Measurements from ENCODE around the gene KCNK4. TPM values are rescaled to one million over a fixed set of nuclear protein-coding genes. Genes with fewer than 3 reads are reported as not detected.

Gene KCNK4
- total and polyA plus RNA-seq, 2 of the 13 experiments (the other 11 are each of a cell fraction or from before 2014, with no cell fraction given) = not detected

- TF ChIP-seq NONO (IDR thresholded peaks at IDR 0.05) (no peak), NONO (CRISPR knock-in tag; conservative IDR thresholded peaks at IDR 0.05) (peak; percentile 41; the same call in 1 of the 2 replicates), CREBL2 (CRISPR knock-in tag; IDR thresholded peaks at IDR 0.05; ENCODE audit: borderline replicate concordance) (0 out of 2 replicates have a peak, but pooled peaks have one; percentile 51), ZNF343 (CRISPR knock-in tag; IDR thresholded peaks at IDR 0.05) (peak; percentile 10; the same call in 1 of the 2 replicates), TIGD3 (CRISPR knock-in tag; IDR thresholded peaks at IDR 0.05; ENCODE audit: borderline replicate concordance) (no peak), ZNF510 (CRISPR knock-in tag; IDR thresholded peaks at IDR 0.05; ENCODE audit: low read depth) (0 out of 2 replicates have a peak, but pooled peaks have one; percentile 17), ZNF629 (CRISPR knock-in tag; conservative IDR thresholded peaks at IDR 0.05) (peak; percentile 83), ELF3 (CRISPR knock-in tag; IDR thresholded peaks at IDR 0.05) (peak; percentile 9; the same call in 1 of the 2 replicates), SIN3A (IDR thresholded peaks at IDR 0.05; ENCODE audit: borderline replicate concordance, low read depth, low read length) (peak; percentile 58; the same call in 1 of the 2 replicates), GTF3A (CRISPR knock-in tag; conservative IDR thresholded peaks at IDR 0.05) (no peak), ZFX (CRISPR knock-in tag; IDR thresholded peaks at IDR 0.05; ENCODE audit: low read depth) (peak; percentile 16), FOXC1 (CRISPR knock-in tag; IDR thresholded peaks at IDR 0.05; ENCODE audit: borderline replicate concordance) (no peak), GABPB1 (CRISPR knock-in tag; IDR thresholded peaks at IDR 0.05) (peak; percentile 50; the same call in 1 of the 2 replicates), PHF8 (CRISPR knock-in tag; IDR thresholded peaks at IDR 0.05) (peak; percentile 72; the same call in 1 of the 2 replicates), ZNF564 (CRISPR knock-in tag; IDR thresholded peaks at IDR 0.05) (0 out of 2 replicates have a peak, but pooled peaks have one; percentile 31), ZC3H13 (CRISPR knock-in tag; IDR thresholded peaks at IDR 0.05) (0 out of 2 replicates have a peak, but pooled peaks have one; percentile 51), ZNF607 (CRISPR knock-in tag; IDR thresholded peaks at IDR 0.05; ENCODE audit: borderline replicate concordance) (peak; percentile 48; the same call in 1 of the 2 replicates), ZNF207 (IDR thresholded peaks at IDR 0.05; ENCODE audit: borderline replicate concordance) (no peak), YY1 (IDR thresholded peaks at IDR 0.05; ENCODE audit: insufficient read depth, insufficient replicate concordance, low read depth, low read length) (peak; percentile 88), ZNF746 (CRISPR knock-in tag; IDR thresholded peaks at IDR 0.05) (peak; percentile 42; the same call in 1 of the 2 replicates), TMF1 (CRISPR knock-in tag; IDR thresholded peaks at IDR 0.05; ENCODE audit: low read depth) (0 out of 2 replicates have a peak, but pooled peaks have one; percentile 8), ZGPAT (CRISPR knock-in tag; IDR thresholded peaks at IDR 0.05) (0 out of 2 replicates have a peak, but pooled peaks have one; percentile 12), HNRNPK (IDR thresholded peaks at IDR 0.05; ENCODE audit: low read depth, low read length, poor library complexity, severe bottlenecking) (no peak), ZBTB7B (CRISPR knock-in tag; IDR thresholded peaks at IDR 0.05) (peak; percentile 42; the same call in 1 of the 2 replicates), ZNF18 (CRISPR knock-in tag; IDR thresholded peaks at IDR 0.05; ENCODE audit: insufficient replicate concordance) (no peak)
Measured at GRCh38 chr11:64241491-64242374, 49.4 kb upstream of the KCNK4 start (continued).

Measured in HepG2 (cell line).